C4-2B (cell line): ENCODE results near the gene TRIM2.

Experiments used
- H3K27ac ChIP-seq: fragments of 450-650 bp; 2 replicates; pipeline ENCODE4 v1.5.1; 2017
- ZFX ChIP-seq: fragments of 450-650 bp; IDR thresholded peaks from 2 replicates; pipeline ENCODE4 v1.6.1; 2017
- TF ChIP-seq, protein P1 (sequence below): fragments of 450-650 bp; conservative IDR thresholded peaks from 2 replicates; pipeline ENCODE4 v1.5.1; 2017; ENCODE audit warnings: mild to moderate bottlenecking

The TRIM2 gene

DNA sequence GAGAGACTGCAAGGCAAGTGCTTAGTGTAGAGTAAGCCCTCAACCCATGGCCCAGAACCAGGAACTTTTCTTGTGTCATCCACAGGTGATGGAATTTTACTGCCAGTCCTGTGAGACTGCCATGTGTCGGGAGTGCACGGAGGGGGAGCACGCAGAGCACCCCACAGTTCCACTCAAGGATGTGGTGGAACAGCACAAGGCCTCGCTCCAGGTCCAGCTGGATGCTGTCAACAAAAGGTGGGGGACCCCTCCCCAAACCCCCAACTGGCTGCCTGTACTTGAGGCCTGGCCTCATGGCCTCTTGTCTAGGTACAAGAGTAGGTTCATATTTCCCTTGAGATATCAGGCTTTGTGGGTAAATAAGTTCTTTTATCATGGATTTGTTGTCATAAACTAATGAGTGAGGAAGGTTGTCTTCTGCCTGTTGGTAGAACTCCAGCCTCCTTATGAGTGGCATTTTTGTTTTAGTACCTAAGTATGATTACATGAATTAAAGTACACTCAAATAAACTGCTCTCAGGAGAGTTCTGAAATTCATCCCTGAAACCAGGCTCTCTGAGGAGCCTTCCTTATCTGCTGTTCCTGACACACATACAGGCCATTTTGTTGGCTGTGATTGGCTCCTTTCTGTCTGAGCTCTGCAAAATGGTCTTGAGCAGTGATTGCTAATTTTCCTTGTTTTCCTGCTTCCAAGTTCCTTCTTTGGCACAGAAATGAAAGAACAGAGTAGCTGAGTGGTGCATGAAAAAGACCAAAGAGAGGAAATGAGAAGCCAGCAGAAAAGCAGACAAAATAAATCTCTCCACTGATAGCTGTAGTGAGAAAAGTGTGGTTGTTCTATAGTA lies 88.9 kb downstream of the TRIM2 start:
- no peak overlapping the region for H3K27ac ChIP-seq
- TF ChIP-seq, protein P1, sequence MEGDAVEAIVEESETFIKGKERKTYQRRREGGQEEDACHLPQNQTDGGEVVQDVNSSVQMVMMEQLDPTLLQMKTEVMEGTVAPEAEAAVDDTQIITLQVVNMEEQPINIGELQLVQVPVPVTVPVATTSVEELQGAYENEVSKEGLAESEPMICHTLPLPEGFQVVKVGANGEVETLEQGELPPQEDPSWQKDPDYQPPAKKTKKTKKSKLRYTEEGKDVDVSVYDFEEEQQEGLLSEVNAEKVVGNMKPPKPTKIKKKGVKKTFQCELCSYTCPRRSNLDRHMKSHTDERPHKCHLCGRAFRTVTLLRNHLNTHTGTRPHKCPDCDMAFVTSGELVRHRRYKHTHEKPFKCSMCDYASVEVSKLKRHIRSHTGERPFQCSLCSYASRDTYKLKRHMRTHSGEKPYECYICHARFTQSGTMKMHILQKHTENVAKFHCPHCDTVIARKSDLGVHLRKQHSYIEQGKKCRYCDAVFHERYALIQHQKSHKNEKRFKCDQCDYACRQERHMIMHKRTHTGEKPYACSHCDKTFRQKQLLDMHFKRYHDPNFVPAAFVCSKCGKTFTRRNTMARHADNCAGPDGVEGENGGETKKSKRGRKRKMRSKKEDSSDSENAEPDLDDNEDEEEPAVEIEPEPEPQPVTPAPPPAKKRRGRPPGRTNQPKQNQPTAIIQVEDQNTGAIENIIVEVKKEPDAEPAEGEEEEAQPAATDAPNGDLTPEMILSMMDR: no peak
- TF ChIP-seq ZFX: no peak

- TF ChIP-seq, protein P1: no peak
- no peak for TF ChIP-seq ZFX
- H3K27ac ChIP-seq: no peak overlapping the region
Observed at GRCh38 chr4:153293742-153294057, 89.5 kb downstream of the TRIM2 start.

DNA sequence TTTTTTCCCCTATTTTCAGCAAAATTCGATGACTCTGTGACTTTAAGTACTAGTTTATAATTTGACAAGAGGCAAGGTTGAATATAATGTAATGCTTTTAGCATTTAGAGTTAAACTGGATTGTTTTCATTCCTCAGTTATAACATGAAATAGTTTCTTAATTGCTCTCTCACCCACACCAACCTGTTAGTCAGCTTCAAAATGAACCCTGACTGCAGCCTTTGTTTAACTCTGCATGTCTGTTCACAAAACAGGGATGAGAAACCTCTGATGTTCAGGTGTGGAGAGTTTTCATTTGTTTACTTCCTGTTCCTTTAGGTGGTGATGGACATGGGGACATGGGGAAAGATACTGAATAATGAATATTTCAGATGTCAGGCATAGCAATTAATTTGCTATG lies 90.4 kb downstream of the TRIM2 start:
- no peak for TF ChIP-seq ZFX
- TF ChIP-seq, protein P1: no peak
- H3K27ac ChIP-seq: no peak overlapping the region

DNA sequence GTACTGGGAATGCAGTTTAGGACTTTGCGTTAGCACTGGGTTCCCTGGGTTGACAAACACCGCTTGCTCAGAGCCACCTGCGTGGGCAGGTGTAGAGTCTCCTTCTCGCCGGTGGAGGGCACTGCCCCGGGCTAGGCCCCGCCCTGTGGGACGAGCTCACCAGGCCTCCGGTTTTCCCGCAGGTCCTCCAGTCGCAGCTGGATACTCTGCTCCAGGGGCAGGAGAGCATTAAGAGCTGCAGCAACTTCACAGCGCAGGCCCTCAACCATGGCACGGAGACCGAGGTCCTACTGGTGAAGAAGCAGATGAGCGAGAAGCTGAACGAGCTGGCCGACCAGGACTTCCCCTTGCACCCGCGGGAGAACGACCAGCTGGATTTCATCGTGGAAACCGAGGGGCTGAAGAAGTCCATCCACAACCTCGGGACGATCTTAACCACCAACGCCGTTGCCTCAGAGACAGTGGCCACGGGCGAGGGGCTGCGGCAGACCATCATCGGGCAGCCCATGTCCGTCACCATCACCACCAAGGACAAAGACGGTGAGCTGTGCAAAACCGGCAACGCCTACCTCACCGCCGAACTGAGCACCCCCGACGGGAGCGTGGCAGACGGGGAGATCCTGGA lies 91.0 kb downstream of the TRIM2 start:
- TF ChIP-seq, protein P1: no peak
- TF ChIP-seq ZFX: no peak
- H3K27ac ChIP-seq: no peak overlapping the region

- H3K27ac ChIP-seq: no peak overlapping the region
- no peak for TF ChIP-seq ZFX
- TF ChIP-seq, protein P1: no peak
Observed at GRCh38 chr4:153296040-153296823, 92.0 kb downstream of the TRIM2 start.

DNA sequence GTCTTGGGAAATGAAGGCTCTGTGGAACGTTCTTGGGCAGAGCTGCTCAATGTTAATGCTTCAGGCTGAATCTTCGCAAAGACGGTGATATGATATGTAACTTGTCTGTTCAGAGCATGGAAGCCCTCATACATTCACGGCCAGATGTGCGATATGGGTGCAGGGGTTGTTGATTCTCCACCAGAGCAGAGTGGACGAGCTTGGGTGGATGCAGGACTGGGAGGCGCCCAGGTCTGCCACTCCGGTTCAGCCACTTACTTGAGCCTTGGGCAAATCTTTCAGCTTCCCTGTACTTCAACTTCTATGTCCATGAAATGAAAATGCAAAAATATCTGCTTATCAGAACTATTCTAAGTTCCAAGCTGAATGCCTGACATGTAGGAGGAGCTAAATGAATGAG lies 92.9 kb downstream of the TRIM2 start:
- TF ChIP-seq, protein P1: no peak
- no peak for TF ChIP-seq ZFX

DNA sequence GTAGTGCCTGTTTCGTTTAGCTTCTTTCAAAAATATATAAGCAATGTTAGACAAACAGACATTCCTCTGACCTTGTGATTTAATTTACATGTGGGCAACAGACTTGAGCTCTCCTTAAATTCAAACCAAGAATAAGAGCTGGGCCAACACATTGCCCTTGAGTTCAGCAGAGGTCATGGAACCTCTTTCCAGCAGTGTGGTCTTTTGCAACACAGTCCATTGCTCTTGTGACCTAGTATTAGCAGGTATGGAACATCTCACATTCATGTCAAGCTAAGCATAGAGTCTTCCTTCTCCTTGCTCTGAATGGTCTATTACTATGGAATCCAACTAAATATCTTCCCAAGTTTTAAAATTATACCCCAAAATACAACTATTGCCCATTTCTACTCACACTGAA lies 106.5 kb downstream of the TRIM2 start:
- TF ChIP-seq, protein P1: no peak
- H3K27ac ChIP-seq: no peak overlapping the region

More for the DNA sequence above, 92.9 kb downstream of the TRIM2 start:
- no peak overlapping the region for H3K27ac ChIP-seq
